ENCODE results near the gene SPACA7. TPM values are rescaled to one million over a fixed set of nuclear protein-coding genes. Genes with fewer than 3 reads are reported as not detected.

The SPACA7 gene
- total and polyA plus RNA-seq, 9 of the 15 experiments (the other 6 are each of a cell fraction or from before 2014, with no cell fraction given) = not detected

GRCh38 chr13:112363867-112364528 is 12.2 kb upstream of the SPACA7 start (continued):
- TF ChIP-seq FOXO4 (CRISPR knock-in tag; IDR thresholded peaks at IDR 0.05) (no peak), L3MBTL2 (IDR thresholded peaks at IDR 0.05) (no peak)

GRCh38 chr13:112366907-112367646 is 9.1 kb upstream of the SPACA7 start:
- CTCF ChIA-PET (ENCODE audit: low intra/inter-chr PET ratio) = no interaction called here
- Histone ChIP-seq H3K27ac (ENCODE audit: extremely low read depth, low read depth, low read length) (no peak overlapping the region), H3K4me2 (ENCODE audit: insufficient read depth, low read length) (no peak overlapping the region), H3K4me1 (replicated peaks in 1 of 2; ENCODE audit: control insufficient read depth in 2 of 2, insufficient read depth in 2 of 2, low read length in 2 of 2) (no peaks in the 10 kb centered on the region), H3K9ac (ENCODE audit: insufficient read depth in 1 of 2, low read depth in 2 of 2, low read length in 2 of 2) (no peak overlapping the region), H2AFZ (ENCODE audit: low read depth, low read length) (no peak overlapping the region), H3K9me1 (ENCODE audit: control insufficient read depth, insufficient read depth, low read length) (no peaks in the 10 kb centered on the region), H3K36me3 (ENCODE audit: control insufficient read depth, insufficient read depth, low read length) (no peaks in the 10 kb centered on the region), H3K4me3 (no peak overlapping the region), H3K27me3 (ENCODE audit: control insufficient read depth in 2 of 2, insufficient read depth in 2 of 2, low read length in 2 of 2) (no peaks in the 10 kb centered on the region), H4K20me1 (replicated peaks; ENCODE audit: control insufficient read depth, insufficient read depth, low read length) (no peaks in the 10 kb centered on the region), H3K9me3 (replicated peaks; ENCODE audit: control insufficient read depth, insufficient read depth, low read depth, low read length) (no peaks in the 10 kb centered on the region), H3K79me2 (ENCODE audit: control insufficient read depth, insufficient read depth, low read length) (no peaks in the 10 kb centered on the region)
- DNase-seq (ENCODE audit: extremely low read depth in 1 of 4, low spot score in 3 of 4) (no peak), ATAC-seq (no peak), FAIRE-seq (no peak)
- POLR2A ChIA-PET = no interaction called here
- no TSS peak for BruUV-seq (replicated peaks)
- intact Hi-C loops (cut with micrococcal nuclease) = no loop called here
- in situ Hi-C loops (cut with MboI) = no loop called here
- WGBS (ENCODE audit: insufficient coverage, low coverage, missing lambda C conversion rate) = 0% methylated on average over 4 of the region's 4 CpGs
- no peak for TF ChIP-seq HNRNPUL1 (IDR thresholded peaks at IDR 0.05; ENCODE audit: low read length)
- TF ChIP-seq IRF1 (CRISPR knock-in tag; IDR thresholded peaks at IDR 0.05; ENCODE audit: borderline replicate concordance) = no peak
- no peak for TF ChIP-seq NFYB (IDR thresholded peaks at IDR 0.05; ENCODE audit: extremely low read depth, insufficient read length)
- TF ChIP-seq ELF2 (CRISPR knock-in tag; IDR thresholded peaks at IDR 0.05) = no peak
- TF ChIP-seq KLF6 (CRISPR knock-in tag; IDR thresholded peaks at IDR 0.05; ENCODE audit: borderline replicate concordance) = no peak
- no peak for TF ChIP-seq ZBTB7A (IDR thresholded peaks at IDR 0.05; ENCODE audit: borderline replicate concordance, control insufficient read depth, low read depth, low read length)
- TF ChIP-seq HSF4 (CRISPR knock-in tag; IDR thresholded peaks at IDR 0.05; ENCODE audit: borderline replicate concordance) = no peak
- no peak for TF ChIP-seq NBN (IDR thresholded peaks at IDR 0.05; ENCODE audit: low read depth)
- TF ChIP-seq PBX2 (CRISPR knock-in tag; IDR thresholded peaks at IDR 0.05; ENCODE audit: low read depth) = no peak
- TF ChIP-seq PBX2 (tag; conservative IDR thresholded peaks at IDR 0.05; ENCODE audit: low read depth) = no peak

All from K562 (cell line).